GM23248 (cell line): Measurements from ENCODE around the gene CTBP2.

Experiments used
- EZH2 ChIP-seq: fragments of 200-600 bp; sonication (generic); IDR thresholded peaks from 2 replicates; pipeline ENCODE4 v1.6.1; 2018; ENCODE audit warnings: antibody characterized with exemption, mild to moderate bottlenecking; ENCODE audit not compliant: insufficient read depth, poor library complexity, severe bottlenecking
- EZH2phosphoT487 ChIP-seq: fragments of 200-600 bp; sonication (generic); IDR thresholded peaks from 2 replicates; pipeline ENCODE4 v1.6.1; 2018; ENCODE audit warnings: antibody characterized with exemption, moderate library complexity, mild to moderate bottlenecking, low read depth; ENCODE audit not compliant: insufficient read depth

DNA sequence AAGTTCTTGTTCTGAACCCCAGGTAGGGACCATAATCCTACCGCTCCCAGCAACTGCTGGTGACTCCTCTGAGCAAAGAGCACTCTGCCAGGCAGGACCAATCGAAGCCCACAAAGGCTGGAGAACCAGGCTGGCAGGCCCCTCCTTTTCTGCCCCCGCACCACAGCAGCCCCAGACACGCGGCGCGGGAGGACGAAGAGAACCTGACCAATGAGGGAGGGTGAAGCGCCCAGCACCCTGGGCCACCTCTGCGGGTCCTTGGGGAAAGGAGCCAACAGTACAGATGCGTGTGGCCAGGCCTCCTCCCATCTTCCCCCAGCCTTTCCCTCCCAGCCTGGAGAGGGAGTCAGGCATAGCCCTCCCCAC, 25.9 kb downstream of the CTBP2 start:
- TF ChIP-seq EZH2phosphoT487 (no peak), EZH2 (no peak)
